Measurements from ENCODE around the gene BANF2.

The BANF2 gene

DNA sequence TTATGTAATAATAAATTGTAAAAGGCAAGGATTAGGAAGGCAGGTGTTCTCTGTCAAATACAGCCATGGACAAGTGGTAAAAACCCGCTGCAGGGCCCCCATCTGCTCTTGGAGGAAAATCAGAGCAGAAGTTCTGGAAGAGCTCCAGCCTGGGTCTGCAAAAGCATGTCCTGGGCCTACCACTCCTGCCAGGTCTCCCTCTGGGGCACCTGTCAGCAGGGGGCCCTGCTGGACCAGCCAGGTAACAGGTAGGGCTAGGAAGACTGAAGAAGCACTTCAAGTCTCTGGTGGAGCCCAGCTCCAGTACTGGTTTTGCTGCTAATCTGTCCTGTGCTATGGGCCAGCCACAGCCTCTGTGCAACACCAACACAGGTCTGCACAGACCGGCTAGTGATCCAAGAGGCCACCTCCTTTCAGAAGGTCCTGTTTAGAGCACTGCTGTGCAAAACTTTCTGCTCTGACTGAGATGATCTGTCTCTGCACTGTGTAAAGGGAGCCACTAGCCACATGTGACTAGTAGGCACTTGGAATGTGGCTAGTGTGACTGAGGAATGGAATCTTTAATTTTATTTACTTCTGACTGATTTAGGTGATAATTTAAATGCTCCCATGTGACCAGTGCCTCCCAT, 47.9 kb upstream of the BANF2 start:
- TF ChIP-seq BACH2 (CRISPR knock-in tag; IDR thresholded peaks at IDR 0.05; ENCODE audit: borderline replicate concordance) (no peak), ZFP3 (CRISPR knock-in tag; IDR thresholded peaks at IDR 0.05) (no peak), TCF4 (CRISPR knock-in tag; IDR thresholded peaks at IDR 0.05; ENCODE audit: borderline replicate concordance) (no peak), OSR1 (CRISPR knock-in tag; IDR thresholded peaks at IDR 0.05) (no peak), ARNTL (CRISPR knock-in tag; IDR thresholded peaks at IDR 0.05; ENCODE audit: borderline replicate concordance, low read depth) (no peak), CSDC2 (CRISPR knock-in tag; IDR thresholded peaks at IDR 0.05) (no peak), ESRRG (CRISPR knock-in tag; IDR thresholded peaks at IDR 0.05) (no peak), SNAI2 (CRISPR knock-in tag; IDR thresholded peaks at IDR 0.05) (no peak), TOX (CRISPR knock-in tag; IDR thresholded peaks at IDR 0.05; ENCODE audit: borderline replicate concordance) (no peak), ZFP30 (CRISPR knock-in tag; IDR thresholded peaks at IDR 0.05) (no peak), ZC3H10 (CRISPR knock-in tag; IDR thresholded peaks at IDR 0.05) (no peak), ISL1 (CRISPR knock-in tag; IDR thresholded peaks at IDR 0.05) (no peak)
- TF ChIP-seq, protein P1, sequence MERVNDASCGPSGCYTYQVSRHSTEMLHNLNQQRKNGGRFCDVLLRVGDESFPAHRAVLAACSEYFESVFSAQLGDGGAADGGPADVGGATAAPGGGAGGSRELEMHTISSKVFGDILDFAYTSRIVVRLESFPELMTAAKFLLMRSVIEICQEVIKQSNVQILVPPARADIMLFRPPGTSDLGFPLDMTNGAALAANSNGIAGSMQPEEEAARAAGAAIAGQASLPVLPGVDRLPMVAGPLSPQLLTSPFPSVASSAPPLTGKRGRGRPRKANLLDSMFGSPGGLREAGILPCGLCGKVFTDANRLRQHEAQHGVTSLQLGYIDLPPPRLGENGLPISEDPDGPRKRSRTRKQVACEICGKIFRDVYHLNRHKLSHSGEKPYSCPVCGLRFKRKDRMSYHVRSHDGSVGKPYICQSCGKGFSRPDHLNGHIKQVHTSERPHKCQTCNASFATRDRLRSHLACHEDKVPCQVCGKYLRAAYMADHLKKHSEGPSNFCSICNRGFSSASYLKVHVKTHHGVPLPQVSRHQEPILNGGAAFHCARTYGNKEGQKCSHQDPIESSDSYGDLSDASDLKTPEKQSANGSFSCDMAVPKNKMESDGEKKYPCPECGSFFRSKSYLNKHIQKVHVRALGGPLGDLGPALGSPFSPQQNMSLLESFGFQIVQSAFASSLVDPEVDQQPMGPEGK (CRISPR knock-in tag; IDR thresholded peaks at IDR 0.05; ENCODE audit: borderline replicate concordance) = no peak
- ATAC-seq = no peak; the same call in 1 of the 3 replicates

DNA sequence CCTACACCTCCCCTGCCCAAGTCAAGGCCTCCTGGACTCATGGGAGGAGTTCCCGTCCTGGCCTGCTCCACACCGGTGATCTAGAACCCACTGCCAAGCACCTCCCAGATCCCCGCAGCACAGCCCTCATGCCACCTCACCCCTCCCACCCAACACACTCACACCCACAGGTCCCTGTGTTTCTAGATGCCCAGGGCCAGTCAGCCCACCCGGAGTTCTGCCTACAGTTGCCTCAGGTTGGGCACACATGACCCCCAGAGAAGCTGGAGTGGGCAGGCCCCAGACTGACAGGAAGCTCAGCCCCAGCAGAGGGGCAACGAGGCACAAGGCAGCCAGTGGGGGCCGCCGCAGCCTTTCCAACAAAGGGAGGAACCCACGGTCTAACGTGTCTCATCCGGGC, 47.4 kb upstream of the BANF2 start:
- no peak for ATAC-seq
- TF ChIP-seq, protein P1 (CRISPR knock-in tag; IDR thresholded peaks at IDR 0.05; ENCODE audit: borderline replicate concordance) = no peak
- TF ChIP-seq, protein P2, sequence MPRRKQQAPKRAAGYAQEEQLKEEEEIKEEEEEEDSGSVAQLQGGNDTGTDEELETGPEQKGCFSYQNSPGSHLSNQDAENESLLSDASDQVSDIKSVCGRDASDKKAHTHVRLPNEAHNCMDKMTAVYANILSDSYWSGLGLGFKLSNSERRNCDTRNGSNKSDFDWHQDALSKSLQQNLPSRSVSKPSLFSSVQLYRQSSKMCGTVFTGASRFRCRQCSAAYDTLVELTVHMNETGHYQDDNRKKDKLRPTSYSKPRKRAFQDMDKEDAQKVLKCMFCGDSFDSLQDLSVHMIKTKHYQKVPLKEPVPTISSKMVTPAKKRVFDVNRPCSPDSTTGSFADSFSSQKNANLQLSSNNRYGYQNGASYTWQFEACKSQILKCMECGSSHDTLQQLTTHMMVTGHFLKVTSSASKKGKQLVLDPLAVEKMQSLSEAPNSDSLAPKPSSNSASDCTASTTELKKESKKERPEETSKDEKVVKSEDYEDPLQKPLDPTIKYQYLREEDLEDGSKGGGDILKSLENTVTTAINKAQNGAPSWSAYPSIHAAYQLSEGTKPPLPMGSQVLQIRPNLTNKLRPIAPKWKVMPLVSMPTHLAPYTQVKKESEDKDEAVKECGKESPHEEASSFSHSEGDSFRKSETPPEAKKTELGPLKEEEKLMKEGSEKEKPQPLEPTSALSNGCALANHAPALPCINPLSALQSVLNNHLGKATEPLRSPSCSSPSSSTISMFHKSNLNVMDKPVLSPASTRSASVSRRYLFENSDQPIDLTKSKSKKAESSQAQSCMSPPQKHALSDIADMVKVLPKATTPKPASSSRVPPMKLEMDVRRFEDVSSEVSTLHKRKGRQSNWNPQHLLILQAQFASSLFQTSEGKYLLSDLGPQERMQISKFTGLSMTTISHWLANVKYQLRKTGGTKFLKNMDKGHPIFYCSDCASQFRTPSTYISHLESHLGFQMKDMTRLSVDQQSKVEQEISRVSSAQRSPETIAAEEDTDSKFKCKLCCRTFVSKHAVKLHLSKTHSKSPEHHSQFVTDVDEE (CRISPR knock-in tag; IDR thresholded peaks at IDR 0.05) = no peak
- no peak for TF ChIP-seq GLIS3 (CRISPR knock-in tag; IDR thresholded peaks at IDR 0.05)
- TF ChIP-seq ARNTL (CRISPR knock-in tag; IDR thresholded peaks at IDR 0.05; ENCODE audit: borderline replicate concordance, low read depth) = no peak
- TF ChIP-seq ESRRG (CRISPR knock-in tag; IDR thresholded peaks at IDR 0.05) = no peak
- TF ChIP-seq BACH2 (CRISPR knock-in tag; IDR thresholded peaks at IDR 0.05; ENCODE audit: borderline replicate concordance) = no peak
- no peak for TF ChIP-seq OSR1 (CRISPR knock-in tag; IDR thresholded peaks at IDR 0.05)
- no peak for TF ChIP-seq ZNF565 (CRISPR knock-in tag; conservative IDR thresholded peaks at IDR 0.05; ENCODE audit: low read depth)
- TF ChIP-seq, protein P3, sequence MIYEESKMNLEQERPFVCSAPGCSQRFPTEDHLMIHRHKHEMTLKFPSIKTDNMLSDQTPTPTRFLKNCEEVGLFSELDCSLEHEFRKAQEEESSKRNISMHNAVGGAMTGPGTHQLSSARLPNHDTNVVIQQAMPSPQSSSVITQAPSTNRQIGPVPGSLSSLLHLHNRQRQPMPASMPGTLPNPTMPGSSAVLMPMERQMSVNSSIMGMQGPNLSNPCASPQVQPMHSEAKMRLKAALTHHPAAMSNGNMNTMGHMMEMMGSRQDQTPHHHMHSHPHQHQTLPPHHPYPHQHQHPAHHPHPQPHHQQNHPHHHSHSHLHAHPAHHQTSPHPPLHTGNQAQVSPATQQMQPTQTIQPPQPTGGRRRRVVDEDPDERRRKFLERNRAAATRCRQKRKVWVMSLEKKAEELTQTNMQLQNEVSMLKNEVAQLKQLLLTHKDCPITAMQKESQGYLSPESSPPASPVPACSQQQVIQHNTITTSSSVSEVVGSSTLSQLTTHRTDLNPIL (CRISPR knock-in tag; IDR thresholded peaks at IDR 0.05; ENCODE audit: low read depth) = no peak
- no peak for TF ChIP-seq TOX (CRISPR knock-in tag; IDR thresholded peaks at IDR 0.05; ENCODE audit: borderline replicate concordance)
- no peak for TF ChIP-seq TCF4 (CRISPR knock-in tag; IDR thresholded peaks at IDR 0.05; ENCODE audit: borderline replicate concordance)
- TF ChIP-seq SNAI2 (CRISPR knock-in tag; IDR thresholded peaks at IDR 0.05) = no peak
- no peak for TF ChIP-seq ISL1 (CRISPR knock-in tag; IDR thresholded peaks at IDR 0.05)
- TF ChIP-seq ZNF8 (CRISPR knock-in tag; IDR thresholded peaks at IDR 0.05) = no peak
- TF ChIP-seq ZNF70 (CRISPR knock-in tag; IDR thresholded peaks at IDR 0.05) = no peak
- no peak for TF ChIP-seq CSDC2 (CRISPR knock-in tag; IDR thresholded peaks at IDR 0.05)
- TF ChIP-seq PPARA (CRISPR knock-in tag; IDR thresholded peaks at IDR 0.05; ENCODE audit: borderline replicate concordance) = no peak
- TF ChIP-seq, protein P4, sequence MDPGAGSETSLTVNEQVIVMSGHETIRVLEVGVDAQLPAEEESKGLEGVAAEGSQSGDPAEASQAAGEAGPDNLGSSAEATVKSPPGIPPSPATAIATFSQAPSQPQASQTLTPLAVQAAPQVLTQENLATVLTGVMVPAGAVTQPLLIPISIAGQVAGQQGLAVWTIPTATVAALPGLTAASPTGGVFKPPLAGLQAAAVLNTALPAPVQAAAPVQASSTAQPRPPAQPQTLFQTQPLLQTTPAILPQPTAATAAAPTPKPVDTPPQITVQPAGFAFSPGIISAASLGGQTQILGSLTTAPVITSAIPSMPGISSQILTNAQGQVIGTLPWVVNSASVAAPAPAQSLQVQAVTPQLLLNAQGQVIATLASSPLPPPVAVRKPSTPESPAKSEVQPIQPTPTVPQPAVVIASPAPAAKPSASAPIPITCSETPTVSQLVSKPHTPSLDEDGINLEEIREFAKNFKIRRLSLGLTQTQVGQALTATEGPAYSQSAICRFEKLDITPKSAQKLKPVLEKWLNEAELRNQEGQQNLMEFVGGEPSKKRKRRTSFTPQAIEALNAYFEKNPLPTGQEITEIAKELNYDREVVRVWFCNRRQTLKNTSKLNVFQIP (CRISPR knock-in tag; IDR thresholded peaks at IDR 0.05; ENCODE audit: borderline replicate concordance, low read depth) = no peak
- TF ChIP-seq, protein P5, sequence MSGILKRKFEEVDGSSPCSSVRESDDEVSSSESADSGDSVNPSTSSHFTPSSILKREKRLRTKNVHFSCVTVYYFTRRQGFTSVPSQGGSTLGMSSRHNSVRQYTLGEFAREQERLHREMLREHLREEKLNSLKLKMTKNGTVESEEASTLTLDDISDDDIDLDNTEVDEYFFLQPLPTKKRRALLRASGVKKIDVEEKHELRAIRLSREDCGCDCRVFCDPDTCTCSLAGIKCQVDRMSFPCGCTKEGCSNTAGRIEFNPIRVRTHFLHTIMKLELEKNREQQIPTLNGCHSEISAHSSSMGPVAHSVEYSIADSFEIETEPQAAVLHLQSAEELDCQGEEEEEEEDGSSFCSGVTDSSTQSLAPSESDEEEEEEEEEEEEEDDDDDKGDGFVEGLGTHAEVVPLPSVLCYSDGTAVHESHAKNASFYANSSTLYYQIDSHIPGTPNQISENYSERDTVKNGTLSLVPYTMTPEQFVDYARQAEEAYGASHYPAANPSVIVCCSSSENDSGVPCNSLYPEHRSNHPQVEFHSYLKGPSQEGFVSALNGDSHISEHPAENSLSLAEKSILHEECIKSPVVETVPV (CRISPR knock-in tag; IDR thresholded peaks at IDR 0.05) = no peak
